ENCODE results near the gene CFAP77.

The CFAP77 gene

GRCh38 chr9:132597073-132597775 is 187.2 kb downstream of the CFAP77 start:
- DNase-seq (ENCODE audit: low read depth in 2 of 2), result no peak

GRCh38 chr9:132600326-132600984 is 190.4 kb downstream of the CFAP77 start:
- DNase-seq (ENCODE audit: low read depth in 2 of 2), result no peak

GRCh38 chr9:132602207-132602606 is 192.2 kb downstream of the CFAP77 start:
- no peak for DNase-seq (ENCODE audit: low read depth in 2 of 2)

- no peak for DNase-seq (ENCODE audit: low read depth in 2 of 2)
Observed at GRCh38 chr9:132605387-132605786, 195.4 kb downstream of the CFAP77 start.

GRCh38 chr9:132606066-132606465 is 196.1 kb downstream of the CFAP77 start:
- no peak for DNase-seq (ENCODE audit: low read depth in 2 of 2)

GRCh38 chr9:132609184-132609583 is 199.2 kb downstream of the CFAP77 start:
- DNase-seq (ENCODE audit: low read depth in 2 of 2), result no peak

GRCh38 chr9:132609829-132610228 is 199.8 kb downstream of the CFAP77 start:
- DNase-seq (ENCODE audit: low read depth in 2 of 2), result no peak

GRCh38 chr9:132610661-132611060 is 200.7 kb downstream of the CFAP77 start:
- DNase-seq (ENCODE audit: low read depth in 2 of 2), result no peak

- no peak for DNase-seq (ENCODE audit: low read depth in 2 of 2)
Observed at GRCh38 chr9:132614324-132614723, 204.3 kb downstream of the CFAP77 start.

GRCh38 chr9:132615774-132616173 is 205.8 kb downstream of the CFAP77 start:
- no peak for DNase-seq (ENCODE audit: low read depth in 2 of 2)

GRCh38 chr9:132616725-132617124 is 206.7 kb downstream of the CFAP77 start:
- DNase-seq (ENCODE audit: low read depth in 2 of 2), result no peak

GRCh38 chr9:132622159-132622558 is 212.1 kb downstream of the CFAP77 start:
- no peak for DNase-seq (ENCODE audit: low read depth in 2 of 2)

Measured in stimulated activated CD8-positive, alpha-beta memory T cell treated with anti-CD3 and anti-CD28 coated beads, Interleukin-2, amount 100 ng/mL, for 1 hour (primary cell).